ENCODE measurements around the gene RBM19.

DNA sequence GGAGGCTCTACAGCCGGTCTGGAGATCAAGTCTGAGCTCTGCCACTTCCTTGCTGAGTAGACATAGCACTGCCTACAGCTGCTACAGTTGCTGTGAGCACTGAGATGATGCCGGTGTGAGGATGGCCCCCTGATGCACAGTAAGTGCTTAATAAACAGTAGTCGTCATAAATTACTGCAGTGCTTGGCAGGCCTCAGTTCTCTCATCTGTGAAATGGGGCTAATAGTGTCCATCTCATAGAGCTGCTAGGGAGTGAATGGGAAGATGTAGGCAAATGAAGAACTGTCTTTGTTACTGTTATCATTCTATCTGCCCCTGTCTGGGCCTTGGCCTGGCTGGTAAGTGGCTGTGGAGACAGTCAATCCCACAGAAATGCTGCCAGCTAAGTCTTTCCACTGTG, 124.3 kb downstream of the RBM19 start:
- TF ChIP-seq, protein P1, sequence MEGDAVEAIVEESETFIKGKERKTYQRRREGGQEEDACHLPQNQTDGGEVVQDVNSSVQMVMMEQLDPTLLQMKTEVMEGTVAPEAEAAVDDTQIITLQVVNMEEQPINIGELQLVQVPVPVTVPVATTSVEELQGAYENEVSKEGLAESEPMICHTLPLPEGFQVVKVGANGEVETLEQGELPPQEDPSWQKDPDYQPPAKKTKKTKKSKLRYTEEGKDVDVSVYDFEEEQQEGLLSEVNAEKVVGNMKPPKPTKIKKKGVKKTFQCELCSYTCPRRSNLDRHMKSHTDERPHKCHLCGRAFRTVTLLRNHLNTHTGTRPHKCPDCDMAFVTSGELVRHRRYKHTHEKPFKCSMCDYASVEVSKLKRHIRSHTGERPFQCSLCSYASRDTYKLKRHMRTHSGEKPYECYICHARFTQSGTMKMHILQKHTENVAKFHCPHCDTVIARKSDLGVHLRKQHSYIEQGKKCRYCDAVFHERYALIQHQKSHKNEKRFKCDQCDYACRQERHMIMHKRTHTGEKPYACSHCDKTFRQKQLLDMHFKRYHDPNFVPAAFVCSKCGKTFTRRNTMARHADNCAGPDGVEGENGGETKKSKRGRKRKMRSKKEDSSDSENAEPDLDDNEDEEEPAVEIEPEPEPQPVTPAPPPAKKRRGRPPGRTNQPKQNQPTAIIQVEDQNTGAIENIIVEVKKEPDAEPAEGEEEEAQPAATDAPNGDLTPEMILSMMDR (IDR thresholded peaks at IDR 0.05 in 8 of 11, conservative IDR thresholded peaks at IDR 0.05 in 3 of 11) = no peak
- TF ChIP-seq POLR2A (IDR thresholded peaks at IDR 0.05) = no peak
